Neuronal stem cell (in vitro differentiated cells): ENCODE data around the gene SORCS2.

Source experiments
- DNase-seq: peaks from one replicate; pipeline ENCODE4 v3.0.0-alpha.2; 2013; ENCODE audit warnings: low spot score
- H2AFZ ChIP-seq: one replicate; pipeline ENCODE4 v1.6.1; 2013; ENCODE audit warnings: mild to moderate bottlenecking, low read length, inconsistent platforms
- H2AK5ac ChIP-seq: 2 replicates; pipeline ENCODE4 v1.6.1; 2013; ENCODE audit warnings: low read depth, mild to moderate bottlenecking, inconsistent platforms, low read length, moderate library complexity, mixed read lengths
- H2BK120ac ChIP-seq: 2 replicates; pipeline ENCODE4 v1.6.1; 2013; ENCODE audit warnings: low read depth, mild to moderate bottlenecking, inconsistent platforms, low read length, moderate library complexity, mixed read lengths
- H2BK12ac ChIP-seq: one replicate; pipeline ENCODE4 v1.6.1; 2013; ENCODE audit warnings: low read length, inconsistent platforms
- H2BK15ac ChIP-seq: 2 replicates; pipeline ENCODE4 v1.6.1; 2013; ENCODE audit warnings: mild to moderate bottlenecking, low read length, inconsistent platforms, mixed read lengths
- H2BK5ac ChIP-seq: one replicate; pipeline ENCODE4 v1.6.1; 2013; ENCODE audit warnings: inconsistent platforms, mild to moderate bottlenecking, low read length, moderate library complexity
- H3K14ac ChIP-seq: one replicate; pipeline ENCODE4 v1.6.1; 2013; ENCODE audit warnings: low read length, inconsistent platforms
- H3K18ac ChIP-seq: 2 replicates; pipeline ENCODE4 v1.6.1; 2013; ENCODE audit warnings: low read length, inconsistent platforms
- H3K23ac ChIP-seq: 2 replicates; pipeline ENCODE4 v1.6.1; 2013; ENCODE audit warnings: low read depth, mild to moderate bottlenecking, mixed read lengths, low read length, inconsistent platforms; ENCODE audit not compliant: poor library complexity
- H3K27ac ChIP-seq: replicated peaks from 3 replicates; pipeline ENCODE4 v1.5.1; 2013; ENCODE audit warnings: low read length, inconsistent platforms
- H3K27me3 ChIP-seq, 3 experiments: 2 replicates each; pipeline ENCODE4 v1.6.1; 2013; ENCODE audit warnings: low read length in 3 of 3, mild to moderate bottlenecking in 2 of 3, inconsistent platforms in 1 of 3, low read depth in 1 of 3, mixed read lengths in 1 of 3, moderate library complexity in 1 of 3; ENCODE audit not compliant: control insufficient read depth in 3 of 3, insufficient read depth in 3 of 3
- H3K36me3 ChIP-seq, 2 donors: replicated peaks in 1 of 2; 2 replicates each; pipeline ENCODE4 v1.6.1; 2013; ENCODE audit warnings: low read length in 2 of 2; ENCODE audit not compliant: control insufficient read depth in 2 of 2, insufficient read depth in 2 of 2
- H3K4ac ChIP-seq: 2 replicates; pipeline ENCODE4 v1.6.1; 2013; ENCODE audit warnings: inconsistent platforms, mild to moderate bottlenecking, low read length, moderate library complexity
- H3K4me1 ChIP-seq, 2 donors: 1 replicate in 1 of 2; 2 replicates in 1 of 2; pipeline ENCODE4 v1.6.1; 2013; ENCODE audit warnings: low read length in 2 of 2, low read depth in 1 of 2; ENCODE audit not compliant: control insufficient read depth in 2 of 2, insufficient read depth in 1 of 2
- H3K4me2 ChIP-seq: one replicate; pipeline ENCODE4 v1.6.1; 2013; ENCODE audit warnings: mild to moderate bottlenecking, low read length, inconsistent platforms; ENCODE audit not compliant: insufficient read depth, poor library complexity, severe bottlenecking
- H3K4me3 ChIP-seq, 2 donors: 2 replicates each; pipeline ENCODE4 v1.5.1; 2013; ENCODE audit warnings: low read length in 2 of 2, mild to moderate bottlenecking in 2 of 2, inconsistent platforms in 1 of 2, moderate library complexity in 1 of 2
- H3K79me1 ChIP-seq: one replicate; pipeline ENCODE4 v1.6.1; 2013; ENCODE audit warnings: low read depth, mild to moderate bottlenecking, inconsistent platforms, low read length, moderate library complexity
- H3K9ac ChIP-seq: one replicate; pipeline ENCODE4 v1.6.1; 2013; ENCODE audit warnings: mild to moderate bottlenecking, low read depth, low read length, inconsistent platforms; ENCODE audit not compliant: poor library complexity
- H3K9me3 ChIP-seq, 2 donors: replicated peaks in 1 of 2; 2 replicates each; pipeline versions ENCODE3 to v1.6.1; 2013; ENCODE audit warnings: low read length in 2 of 2, mild to moderate bottlenecking in 2 of 2, inconsistent platforms in 1 of 2, low read depth in 1 of 2, mixed read lengths in 1 of 2, moderate library complexity in 1 of 2; ENCODE audit not compliant: control insufficient read depth in 2 of 2, insufficient read depth in 1 of 2
- H4K8ac ChIP-seq: one replicate; pipeline ENCODE4 v1.6.1; 2013; ENCODE audit warnings: low read depth, mild to moderate bottlenecking, inconsistent platforms, low read length, moderate library complexity
- H4K91ac ChIP-seq: one replicate; pipeline ENCODE4 v1.6.1; 2013; ENCODE audit warnings: low read length, low read depth, mild to moderate bottlenecking, inconsistent platforms; ENCODE audit not compliant: poor library complexity
- WGBS, 2 donors: extraction: QIAGEN DNeasy Blood & Tissue Kit; methylation state at CpG; one replicate each; pipeline ENCODE4 v1.1.7; 2013; ENCODE audit warnings: missing lambda C conversion rate in 2 of 2, mixed read lengths in 1 of 2; ENCODE audit not compliant: insufficient read length in 2 of 2, insufficient replicate concordance in 1 of 2; ENCODE audit errors: extremely low coverage in 2 of 2; 5-methylcytosine and 5-hydroxymethylcytosine counted together

Gene SORCS2

GRCh38 chr4:7536876-7537275, 344.5 kb downstream of the SORCS2 start:
- peaks cover 0 to 4% (median 0%) of the 10 kb centered on the region in 3 experiments for H3K27me3 ChIP-seq
- H3K14ac ChIP-seq, result no peak overlapping the region
- no peak overlapping the region for H2BK12ac ChIP-seq
- H3K4ac ChIP-seq, result peak overlapping the region; percentile 27
- H3K4me2 ChIP-seq, result no peak overlapping the region
- no peaks in the 10 kb centered on the region for H3K36me3 ChIP-seq
- WGBS, 2 donors, result no CpG with 5 or more reads among the region's 8 CpGs
- H2AK5ac ChIP-seq, result peak overlapping the region; percentile 78
- no peak for DNase-seq
- H3K27ac ChIP-seq, result no peak overlapping the region
- H3K9ac ChIP-seq, result no peak overlapping the region
- no peak overlapping the region for H3K23ac ChIP-seq
- H2BK15ac ChIP-seq, result no peak overlapping the region
- peaks cover 2% of the 10 kb centered on the region for H3K79me1 ChIP-seq
- H3K4me1 ChIP-seq, result peaks cover 0 to 4% of the 10 kb centered on the region in 2 donors
- no peak overlapping the region for H2BK5ac ChIP-seq
- no peak overlapping the region for H2AFZ ChIP-seq
- H4K91ac ChIP-seq, result no peak overlapping the region
- H2BK120ac ChIP-seq, result no peak overlapping the region
- peaks cover 0 to 4% of the 10 kb centered on the region in 2 donors for H3K9me3 ChIP-seq
- H4K8ac ChIP-seq, result no peak overlapping the region
- no peak overlapping the region for H3K4me3 ChIP-seq
- H3K18ac ChIP-seq, result peak overlapping the region; percentile 41

DNA sequence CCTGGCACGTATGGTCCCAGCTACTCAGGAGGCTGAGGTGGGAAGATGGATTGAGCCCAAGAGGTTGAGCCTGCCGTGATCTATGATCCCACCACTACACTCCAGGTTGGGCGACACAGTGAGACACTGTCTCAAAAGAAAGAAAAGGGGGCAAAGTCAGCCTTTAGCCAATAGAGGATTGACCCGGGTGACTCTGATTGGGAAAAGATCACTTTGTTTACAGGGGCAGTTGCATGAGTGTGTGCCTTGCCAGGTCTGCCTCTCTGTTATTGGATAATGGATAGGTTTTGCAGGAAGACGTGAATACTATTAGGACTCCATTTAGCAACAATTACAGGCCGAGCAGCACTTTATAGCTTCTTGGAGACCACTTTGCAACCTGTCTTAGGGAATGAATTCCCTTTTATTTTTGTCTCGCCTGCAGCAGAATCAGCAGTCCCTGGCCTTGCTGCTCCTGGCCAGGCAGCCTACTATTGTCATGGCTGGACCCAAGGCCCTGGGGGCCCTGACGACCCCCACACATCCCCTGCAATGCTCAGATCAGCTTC, 345.6 kb downstream of the SORCS2 start:
- H3K4me2 ChIP-seq, result no peak overlapping the region
- H3K9me3 ChIP-seq, result peaks cover 0 to 4% of the 10 kb centered on the region in 2 donors
- no peak overlapping the region for H2BK12ac ChIP-seq
- H2BK15ac ChIP-seq, result no peak overlapping the region
- H3K23ac ChIP-seq, result no peak overlapping the region
- H4K91ac ChIP-seq, result no peak overlapping the region
- H3K36me3 ChIP-seq, result no peaks in the 10 kb centered on the region
- no peak overlapping the region for H3K4ac ChIP-seq
- H2AK5ac ChIP-seq, result no peak overlapping the region
- no peak overlapping the region for H2BK5ac ChIP-seq
- no peak overlapping the region for H3K14ac ChIP-seq
- H3K79me1 ChIP-seq, result peaks cover 2% of the 10 kb centered on the region
- no peak overlapping the region for H3K9ac ChIP-seq
- peaks cover 0 to 3% (median 0%) of the 10 kb centered on the region in 3 experiments for H3K27me3 ChIP-seq
- H3K4me1 ChIP-seq, result no peaks in the 10 kb centered on the region
- no peak overlapping the region for H4K8ac ChIP-seq
- no peak for DNase-seq
- H3K27ac ChIP-seq, result no peak overlapping the region
- peak overlapping the region; percentile 49 for H3K18ac ChIP-seq
- no peak overlapping the region for H2AFZ ChIP-seq
- no peak overlapping the region for H3K4me3 ChIP-seq
- no peak overlapping the region for H2BK120ac ChIP-seq
- WGBS, 2 donors, result no CpG with 5 or more reads among the region's 8 CpGs

GRCh38 chr4:7538518-7538917, 346.2 kb downstream of the SORCS2 start:
- no peak overlapping the region for H3K4me3 ChIP-seq
- peaks cover 0 to 4% of the 10 kb centered on the region in 2 donors for H3K9me3 ChIP-seq
- WGBS, 2 donors, result no CpG with 5 or more reads among the region's 8 CpGs

GRCh38 chr4:7539186-7539585, 346.8 kb downstream of the SORCS2 start:
- Histone ChIP-seq H3K9ac (no peak overlapping the region), H2BK5ac (no peak overlapping the region), H2BK12ac (peak overlapping the region; percentile 14), H3K4me2 (no peak overlapping the region), H3K27me3 (no peaks in the 10 kb centered on the region), H3K27ac (no peak overlapping the region), H3K4me3 (no peak overlapping the region), H3K23ac (no peak overlapping the region), H4K91ac (no peak overlapping the region), H3K18ac (peak overlapping the region; percentile 71), H3K14ac (peak overlapping the region; percentile 39), H4K8ac (no peak overlapping the region), H3K4ac (no peak overlapping the region), H2BK120ac (no peak overlapping the region), H3K79me1 (peaks cover 2% of the 10 kb centered on the region), H3K4me1 (no peaks in the 10 kb centered on the region), H2BK15ac (peak overlapping the region; percentile 37), H3K36me3 (no peaks in the 10 kb centered on the region), H3K9me3 (peaks cover 0 to 4% of the 10 kb centered on the region in 2 donors), H2AK5ac (peak overlapping the region; percentile 81), H2AFZ (no peak overlapping the region)
- DNase-seq, result no peak
- no CpG with 5 or more reads among the region's 3 CpGs for WGBS, 2 donors

More at GRCh38 chr4:7538518-7538917, 346.2 kb downstream of the SORCS2 start:
- no peak overlapping the region for H3K4ac ChIP-seq
- no peak overlapping the region for H2AFZ ChIP-seq
- DNase-seq, result no peak
- H3K23ac ChIP-seq, result no peak overlapping the region
- H3K9ac ChIP-seq, result no peak overlapping the region
- no peak overlapping the region for H2BK12ac ChIP-seq
- no peak overlapping the region for H3K14ac ChIP-seq
- no peak overlapping the region for H2BK5ac ChIP-seq
- H3K27me3 ChIP-seq, result no peaks in the 10 kb centered on the region
- no peak overlapping the region for H2AK5ac ChIP-seq
- no peaks in the 10 kb centered on the region for H3K36me3 ChIP-seq
- H4K8ac ChIP-seq, result no peak overlapping the region
- H2BK15ac ChIP-seq, result no peak overlapping the region
- H3K79me1 ChIP-seq, result peaks cover 2% of the 10 kb centered on the region
- no peak overlapping the region for H2BK120ac ChIP-seq
- H3K18ac ChIP-seq, result no peak overlapping the region
- no peak overlapping the region for H3K27ac ChIP-seq
- no peaks in the 10 kb centered on the region for H3K4me1 ChIP-seq
- no peak overlapping the region for H3K4me2 ChIP-seq
- H4K91ac ChIP-seq, result peak overlapping the region; percentile 28
